ENCODE results near the gene CACUL1.

The CACUL1 gene

DNA sequence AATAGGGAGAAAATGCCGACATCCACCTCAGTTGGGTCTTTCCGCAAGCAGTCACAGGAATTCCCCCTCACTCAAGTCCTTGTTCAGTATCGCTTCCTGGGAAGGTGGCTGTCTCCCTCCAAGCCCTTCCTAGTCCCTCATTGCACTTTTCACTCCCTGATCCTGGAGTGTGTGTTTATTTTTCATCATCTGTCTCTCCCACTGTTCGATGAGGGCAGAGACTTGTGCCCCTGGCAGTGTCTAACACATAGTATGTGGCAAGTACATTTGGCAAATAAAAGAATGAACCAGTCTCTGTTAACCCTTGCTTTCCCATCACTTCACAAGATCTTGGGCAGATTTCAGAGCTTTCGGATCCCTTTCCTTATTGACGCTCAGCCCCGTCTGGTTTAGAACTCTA is 24.0 kb upstream of the CACUL1 start:
- TF ChIP-seq, protein P1, sequence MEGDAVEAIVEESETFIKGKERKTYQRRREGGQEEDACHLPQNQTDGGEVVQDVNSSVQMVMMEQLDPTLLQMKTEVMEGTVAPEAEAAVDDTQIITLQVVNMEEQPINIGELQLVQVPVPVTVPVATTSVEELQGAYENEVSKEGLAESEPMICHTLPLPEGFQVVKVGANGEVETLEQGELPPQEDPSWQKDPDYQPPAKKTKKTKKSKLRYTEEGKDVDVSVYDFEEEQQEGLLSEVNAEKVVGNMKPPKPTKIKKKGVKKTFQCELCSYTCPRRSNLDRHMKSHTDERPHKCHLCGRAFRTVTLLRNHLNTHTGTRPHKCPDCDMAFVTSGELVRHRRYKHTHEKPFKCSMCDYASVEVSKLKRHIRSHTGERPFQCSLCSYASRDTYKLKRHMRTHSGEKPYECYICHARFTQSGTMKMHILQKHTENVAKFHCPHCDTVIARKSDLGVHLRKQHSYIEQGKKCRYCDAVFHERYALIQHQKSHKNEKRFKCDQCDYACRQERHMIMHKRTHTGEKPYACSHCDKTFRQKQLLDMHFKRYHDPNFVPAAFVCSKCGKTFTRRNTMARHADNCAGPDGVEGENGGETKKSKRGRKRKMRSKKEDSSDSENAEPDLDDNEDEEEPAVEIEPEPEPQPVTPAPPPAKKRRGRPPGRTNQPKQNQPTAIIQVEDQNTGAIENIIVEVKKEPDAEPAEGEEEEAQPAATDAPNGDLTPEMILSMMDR (conservative IDR thresholded peaks at IDR 0.05; ENCODE audit: low read depth), result no peak
- DNase-seq (ENCODE audit: low spot score), result no peak
- ChIA-PET POLR2A (ENCODE audit: low non-redundant PET) (no interaction called here), CTCF (no interaction called here)
- no peak overlapping the region for H3K27ac ChIP-seq

DNA sequence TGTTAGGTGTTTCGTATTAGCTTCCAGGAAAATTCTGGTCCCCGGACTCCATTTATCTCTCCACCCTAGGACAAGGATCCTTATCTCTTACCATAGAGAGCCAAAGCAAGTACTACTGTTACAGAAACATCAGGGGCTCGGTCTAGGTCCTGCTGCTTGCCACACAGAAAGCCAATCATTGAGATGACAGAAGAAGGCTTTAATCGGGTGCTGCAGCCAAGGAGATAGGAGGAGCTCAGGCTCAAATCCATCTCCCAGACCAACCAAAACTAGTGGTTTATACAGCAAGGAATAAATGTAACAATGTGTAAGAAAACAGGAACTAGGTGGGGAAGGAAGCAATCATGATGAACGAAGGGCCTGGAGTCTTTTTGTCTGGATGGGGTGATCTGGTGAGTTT is 22.2 kb upstream of the CACUL1 start:
- TF ChIP-seq, protein P1 (conservative IDR thresholded peaks at IDR 0.05; ENCODE audit: low read depth), result no peak
- ChIA-PET CTCF (no interaction called here), POLR2A (ENCODE audit: low non-redundant PET) (no interaction called here)
- no peak for DNase-seq (ENCODE audit: low spot score)
- H3K27ac ChIP-seq, result no peak overlapping the region

DNA sequence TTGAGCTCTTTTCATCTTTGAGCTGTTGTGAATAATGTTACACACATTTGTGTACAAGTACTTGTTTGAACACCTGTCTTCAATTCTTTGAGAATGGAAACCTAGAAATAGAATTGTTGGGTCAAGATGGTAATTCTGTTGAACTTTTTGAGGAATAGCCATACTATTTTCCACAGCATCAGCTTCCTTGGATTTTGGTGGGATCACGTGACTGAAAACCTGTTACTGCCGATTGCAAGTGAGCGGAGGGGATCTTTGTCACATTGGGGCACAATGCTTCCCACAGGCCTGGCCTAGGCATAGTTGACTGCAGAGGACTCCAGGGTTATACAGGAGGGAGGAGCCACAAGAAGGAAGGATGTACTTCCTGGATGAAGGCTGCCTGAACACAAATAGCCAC is 21.3 kb upstream of the CACUL1 start:
- no peak for DNase-seq (ENCODE audit: low spot score)
- TF ChIP-seq, protein P1 (conservative IDR thresholded peaks at IDR 0.05; ENCODE audit: low read depth), result no peak
- H3K27ac ChIP-seq, result no peak overlapping the region
- POLR2A ChIA-PET (ENCODE audit: low non-redundant PET), result no interaction called here
- CTCF ChIA-PET, result no interaction called here

DNA sequence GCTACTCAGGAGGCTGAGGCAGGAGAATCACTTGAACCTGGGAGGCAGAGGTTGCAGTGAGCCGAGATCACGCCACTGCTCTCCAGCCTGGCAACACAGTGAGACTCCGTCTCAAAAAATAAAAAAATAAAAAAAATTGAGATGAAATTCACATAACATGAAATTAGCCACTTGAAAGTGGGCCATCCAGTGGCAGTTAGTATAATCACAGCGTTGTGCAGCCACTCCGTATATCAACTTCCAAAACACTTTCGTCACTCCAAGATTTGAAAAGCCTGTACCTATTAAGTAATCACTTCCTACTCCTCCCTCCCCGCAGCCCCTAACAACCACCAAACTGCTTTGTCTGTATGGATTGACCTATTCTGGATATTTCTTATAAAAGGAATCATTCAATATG is 20.7 kb upstream of the CACUL1 start:
- TF ChIP-seq, protein P1 (conservative IDR thresholded peaks at IDR 0.05; ENCODE audit: low read depth), result no peak
- CTCF ChIA-PET, result no interaction called here
- POLR2A ChIA-PET (ENCODE audit: low non-redundant PET), result no interaction called here
- DNase-seq (ENCODE audit: low spot score), result no peak
- H3K27ac ChIP-seq, result no peak overlapping the region

DNA sequence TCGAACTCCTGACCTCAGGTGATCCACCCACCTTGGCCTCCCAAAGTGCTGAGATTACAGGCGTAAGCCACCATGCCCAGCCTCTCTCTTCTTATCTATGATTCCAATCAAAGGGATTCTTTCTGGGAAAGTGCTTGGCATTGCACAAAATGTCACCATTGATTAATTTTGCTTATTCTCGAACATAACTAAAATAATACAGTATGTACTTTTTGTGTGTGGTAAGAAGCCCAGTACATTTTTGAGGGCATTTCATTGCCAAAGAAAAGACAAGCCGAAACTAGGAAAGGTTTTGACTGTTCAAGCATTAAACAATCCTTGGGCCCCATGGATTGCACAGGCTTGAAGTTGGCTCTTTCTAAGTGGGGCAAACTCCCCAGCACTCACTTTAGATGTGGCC is 18.3 kb upstream of the CACUL1 start:
- CTCF ChIA-PET, result no interaction called here
- TF ChIP-seq, protein P1 (conservative IDR thresholded peaks at IDR 0.05; ENCODE audit: low read depth), result no peak
- no peak overlapping the region for H3K27ac ChIP-seq
- DNase-seq (ENCODE audit: low spot score), result no peak
- POLR2A ChIA-PET (ENCODE audit: low non-redundant PET), result no interaction called here

DNA sequence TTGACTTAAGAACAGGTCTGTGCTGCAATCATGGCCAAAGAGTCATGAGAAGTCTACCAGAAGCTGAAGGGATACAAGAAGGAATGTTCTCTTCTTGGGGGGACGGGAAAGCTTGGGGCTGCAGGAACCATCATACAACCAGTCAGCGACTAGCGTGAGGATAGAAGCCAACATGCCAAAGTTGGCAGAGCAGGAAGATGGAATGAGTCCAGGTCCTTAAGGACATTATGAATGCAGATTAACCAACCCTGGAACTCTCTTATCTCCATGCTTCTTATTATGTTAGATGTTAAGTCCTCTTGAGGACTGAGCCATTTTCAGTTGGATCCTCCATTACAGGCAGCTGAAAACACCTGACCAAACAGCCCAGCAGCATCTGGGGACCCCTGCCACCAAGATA is 17.2 kb upstream of the CACUL1 start:
- ChIA-PET POLR2A (ENCODE audit: low non-redundant PET) (no interaction called here), CTCF (interaction anchor here (0.9 kb wide), 1 partner anchor 78 kb away, joined by 3 read pairs; no protein-coding TSS in a partner anchor)
- TF ChIP-seq, protein P1 (conservative IDR thresholded peaks at IDR 0.05; ENCODE audit: low read depth), result no peak
- H3K27ac ChIP-seq, result no peak overlapping the region
- no peak for DNase-seq (ENCODE audit: low spot score)

All from RWPE1 (cell line).